HEK293T (cell line): ENCODE results near the gene MAZ.

Experiments used
- BHLHE40 ChIP-seq: fragments of 450-650 bp; IDR thresholded peaks from 2 replicates; pipeline ENCODE4 v1.6.1; 2016; ENCODE audit warnings: mild to moderate bottlenecking, moderate library complexity, borderline replicate concordance
- CTBP1 ChIP-seq: fragments of 450-650 bp; IDR thresholded peaks from 2 replicates; pipeline ENCODE4 v1.6.1; 2016; ENCODE audit warnings: borderline replicate concordance
- FOXA1 ChIP-seq: fragments of 450-650 bp; IDR thresholded peaks from 2 replicates; pipeline ENCODE4 v1.6.1; 2016; ENCODE audit warnings: mild to moderate bottlenecking
- FOXK2 ChIP-seq: fragments of 450-650 bp; IDR thresholded peaks from 2 replicates; pipeline ENCODE4 v1.6.1; 2016; ENCODE audit warnings: mild to moderate bottlenecking
- FOXM1 ChIP-seq: fragments of 450-650 bp; IDR thresholded peaks from 2 replicates; pipeline ENCODE4 v1.6.1; 2017; ENCODE audit warnings: mild to moderate bottlenecking, borderline replicate concordance
- LEF1 ChIP-seq: fragments of 450-650 bp; IDR thresholded peaks from 2 replicates; pipeline ENCODE4 v1.6.1; 2017; ENCODE audit warnings: mild to moderate bottlenecking, borderline replicate concordance
- SP1 ChIP-seq: fragments of 450-650 bp; IDR thresholded peaks from 2 replicates; pipeline ENCODE4 v1.6.1; 2017
- TARDBP ChIP-seq: fragments of 450-650 bp; IDR thresholded peaks from 2 replicates; pipeline ENCODE4 v1.6.1; 2016
- ZNF384 ChIP-seq: fragments of 450-650 bp; IDR thresholded peaks from 2 replicates; pipeline ENCODE4 v1.6.1; 2016

- TF ChIP-seq FOXK2 (no peak), TARDBP (no peak), FOXA1 (no peak), LEF1 (no peak), FOXM1 (no peak), SP1 (no peak), BHLHE40 (no peak), ZNF384 (no peak), CTBP1 (no peak)
Measured at GRCh38 chr16:29820271-29820701, 14.0 kb downstream of the MAZ start, which contains the start of gene MVP.
